ENCODE data around the gene CHRNA4.

The CHRNA4 gene

DNA sequence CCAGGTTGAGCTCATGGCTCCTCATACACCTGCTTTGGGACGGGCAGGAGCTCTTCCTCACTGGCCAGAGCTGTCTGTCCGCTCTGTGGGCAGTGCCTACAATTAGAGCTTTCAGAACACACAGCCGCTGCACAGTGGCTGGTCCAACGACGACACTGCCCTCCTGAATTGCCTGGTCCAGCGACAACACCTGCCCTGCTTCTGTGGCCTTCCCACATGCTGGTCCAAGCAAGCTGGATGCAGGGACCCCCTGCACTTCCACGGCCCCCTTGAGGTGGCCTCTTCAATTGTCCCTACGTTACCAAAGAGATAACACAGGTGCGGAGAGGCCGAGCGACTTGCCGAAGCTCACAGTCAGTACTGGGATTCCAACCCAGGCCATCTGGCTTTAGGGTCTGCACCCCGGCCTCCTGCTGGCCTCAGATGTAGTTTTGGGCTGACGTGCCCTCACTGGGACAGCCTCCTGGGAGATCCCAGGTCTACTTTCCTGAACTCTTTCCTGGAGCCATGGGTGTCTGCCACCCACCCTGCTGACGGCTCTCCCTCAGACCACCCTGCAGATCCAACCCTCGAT is 1.4 kb upstream of the CHRNA4 start:
- DNase-seq = no peak

DNA sequence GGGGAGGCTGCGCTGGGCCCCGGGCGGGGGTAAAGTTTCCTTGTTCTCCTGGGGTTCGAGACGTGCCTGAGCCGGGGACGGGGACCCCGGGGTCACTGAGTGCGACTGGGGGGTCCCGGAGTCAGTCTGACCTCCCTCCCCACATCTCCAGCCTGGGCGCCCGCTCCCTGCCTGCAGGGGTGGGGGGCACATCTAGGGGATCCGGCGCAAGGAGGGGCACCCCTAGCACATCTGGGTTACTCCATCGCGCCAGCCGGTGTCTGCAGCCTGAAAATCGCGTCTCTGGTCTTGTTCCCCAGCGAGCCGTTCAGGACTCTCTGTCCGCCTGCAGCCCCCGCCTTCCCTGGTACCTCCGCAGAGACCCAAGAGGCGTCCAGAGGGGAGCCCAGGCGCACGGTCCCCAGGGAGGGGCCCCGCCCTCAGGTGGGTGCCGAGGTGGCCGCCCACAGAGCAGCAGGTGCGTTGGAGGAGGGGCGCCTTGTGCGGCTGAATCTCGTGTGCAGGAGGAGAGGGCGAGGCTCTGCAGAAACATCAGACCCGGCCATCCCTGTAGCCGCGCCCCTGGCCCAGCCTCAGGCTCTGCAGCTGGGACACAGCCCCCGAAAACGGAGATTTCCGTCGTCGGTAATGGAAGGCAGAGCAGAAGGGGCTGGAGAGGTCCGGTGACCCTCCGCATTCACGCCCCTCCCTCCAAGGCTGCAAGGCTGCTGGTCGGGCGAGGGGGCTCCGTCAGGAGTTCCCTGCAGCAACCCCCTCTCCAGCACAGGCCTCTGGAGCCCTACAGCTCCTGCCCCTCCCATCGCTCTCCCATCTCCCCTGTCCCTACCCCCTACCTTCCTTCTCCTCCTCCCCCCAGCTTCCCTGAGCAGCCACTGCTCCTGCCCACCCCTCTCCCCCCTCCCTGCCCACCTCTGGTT is 628 bp upstream of the CHRNA4 start:
- DNase-seq = no peak

DNA sequence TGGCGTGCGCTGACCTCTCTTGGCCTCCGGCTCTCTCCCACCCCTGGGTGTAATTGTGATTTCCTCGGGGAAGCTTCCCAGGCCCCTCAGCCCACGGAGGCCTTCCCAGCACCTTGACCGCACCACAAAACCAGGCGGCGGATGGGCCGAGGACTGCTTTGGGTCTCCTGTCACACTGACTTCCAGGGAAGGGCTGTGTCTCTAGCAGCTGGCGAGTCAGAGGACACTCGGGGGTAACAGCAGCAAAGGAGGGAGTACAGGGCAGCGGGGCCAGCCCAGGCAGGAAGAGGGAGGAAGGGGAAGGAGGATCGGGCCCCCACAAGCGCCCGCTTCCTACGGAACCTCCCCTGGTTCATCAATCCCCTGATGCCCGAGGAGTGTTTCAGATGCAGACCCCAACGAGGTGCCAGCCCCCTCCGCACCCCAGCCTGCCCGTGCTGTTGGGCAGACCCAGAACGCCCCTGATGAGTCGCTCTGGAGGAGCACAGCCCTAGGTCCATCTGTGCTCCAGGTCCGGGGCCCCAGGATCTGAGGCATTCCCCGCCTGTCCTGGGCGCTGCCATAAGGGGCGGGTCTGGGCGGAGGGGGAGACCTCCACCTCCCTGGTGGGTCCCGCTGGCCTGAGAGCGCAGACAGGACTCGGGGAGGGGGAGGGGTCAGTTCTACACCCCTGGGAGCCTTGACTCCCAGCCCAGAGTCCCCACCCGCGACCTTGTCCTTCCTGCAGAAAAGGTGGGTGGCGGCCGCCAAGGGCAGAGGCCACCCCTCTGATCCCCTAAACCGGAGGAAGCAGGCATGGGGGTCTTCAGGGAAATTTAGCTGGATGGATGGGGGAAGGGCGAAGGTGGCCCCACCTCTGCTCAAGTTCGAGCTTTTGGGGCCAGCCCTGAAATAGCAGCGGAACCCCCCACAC is 956 bp downstream of the CHRNA4 start:
- no peak for DNase-seq

DNA sequence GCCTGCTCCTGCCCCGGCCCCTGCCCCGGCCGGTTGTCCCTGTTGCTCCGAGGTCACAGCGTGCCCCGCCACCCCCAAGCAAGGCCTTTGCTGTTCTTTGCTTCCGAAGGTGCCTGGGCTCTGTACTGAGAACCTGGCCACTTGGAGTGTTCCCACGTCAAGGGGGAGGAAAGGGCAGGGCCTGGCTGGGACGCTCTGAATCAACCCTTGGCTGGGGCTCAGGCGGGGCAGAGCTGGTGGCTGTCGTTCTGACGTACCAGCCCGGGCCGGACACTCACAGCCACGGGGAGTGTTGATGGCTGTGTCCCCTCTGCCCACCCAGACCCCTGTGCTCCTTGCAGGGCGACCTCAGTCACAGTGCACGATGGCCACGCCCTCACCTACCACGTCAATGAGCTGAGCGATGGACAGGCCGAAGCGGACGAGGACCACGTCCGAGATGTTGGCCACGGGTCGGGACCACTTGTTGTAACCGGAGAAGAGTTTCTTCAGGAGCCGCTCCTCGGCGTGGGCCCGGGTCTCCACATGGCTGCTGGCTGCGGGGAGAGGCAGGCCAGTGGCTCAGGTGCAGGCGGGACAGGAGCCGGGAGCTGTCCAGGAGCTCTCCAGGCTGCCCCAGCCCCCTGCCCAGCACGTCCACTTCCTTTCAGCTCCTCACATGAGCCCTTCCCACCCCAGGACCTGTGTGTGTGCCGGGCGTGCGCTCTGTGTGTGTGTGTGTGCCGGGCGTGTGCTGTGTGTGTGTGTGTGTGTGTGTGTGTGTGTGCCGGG is 1.8 kb downstream of the CHRNA4 start:
- no peak for DNase-seq

DNA sequence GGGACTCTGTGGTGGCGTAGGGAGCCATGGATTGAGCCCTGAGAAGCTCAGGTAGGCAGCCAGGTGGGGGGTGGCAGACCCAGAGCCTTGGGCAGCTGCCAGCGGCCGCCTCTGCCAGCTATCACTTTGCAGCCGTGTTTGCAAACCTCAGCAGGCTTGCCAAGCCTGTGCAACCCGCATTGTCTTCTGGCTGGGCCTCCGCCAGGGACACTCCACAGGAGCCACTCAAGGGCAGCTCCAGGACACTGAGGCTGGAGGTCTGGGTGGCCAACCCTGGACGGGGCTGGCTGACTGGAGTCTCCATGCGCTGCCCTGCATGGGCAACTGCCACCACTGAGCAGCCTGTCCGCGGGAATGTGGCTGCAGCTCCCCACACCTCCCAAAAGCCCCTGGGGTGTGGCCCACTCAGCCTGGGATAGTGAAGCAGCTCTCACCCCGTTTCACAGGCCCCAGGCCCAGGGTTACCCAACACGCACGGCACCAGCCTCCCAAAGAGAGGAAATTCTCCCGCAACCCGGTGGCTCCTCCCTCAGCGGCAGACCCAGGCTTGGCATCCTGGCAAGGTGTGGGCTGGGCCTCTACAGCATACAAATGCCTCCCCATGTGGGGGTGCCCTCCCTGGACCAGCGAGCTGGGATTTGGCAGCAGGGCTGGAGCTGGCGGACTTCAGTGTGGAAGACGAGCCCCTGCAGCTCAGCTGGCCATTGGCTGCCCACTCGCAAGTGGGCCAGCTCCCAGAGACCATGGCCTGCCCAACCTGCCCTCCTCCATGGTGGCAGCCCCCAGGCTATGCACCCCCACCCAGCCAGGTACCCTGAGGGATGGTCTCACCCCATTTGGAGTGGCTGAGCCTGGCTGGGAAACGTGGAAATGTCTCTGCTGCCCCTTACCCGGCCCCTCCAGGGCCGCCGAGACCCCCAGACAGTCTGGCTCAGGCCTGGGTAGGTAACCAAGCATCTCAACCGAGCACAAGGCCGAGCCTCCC is 2.9 kb downstream of the CHRNA4 start:
- no peak for DNase-seq

DNA sequence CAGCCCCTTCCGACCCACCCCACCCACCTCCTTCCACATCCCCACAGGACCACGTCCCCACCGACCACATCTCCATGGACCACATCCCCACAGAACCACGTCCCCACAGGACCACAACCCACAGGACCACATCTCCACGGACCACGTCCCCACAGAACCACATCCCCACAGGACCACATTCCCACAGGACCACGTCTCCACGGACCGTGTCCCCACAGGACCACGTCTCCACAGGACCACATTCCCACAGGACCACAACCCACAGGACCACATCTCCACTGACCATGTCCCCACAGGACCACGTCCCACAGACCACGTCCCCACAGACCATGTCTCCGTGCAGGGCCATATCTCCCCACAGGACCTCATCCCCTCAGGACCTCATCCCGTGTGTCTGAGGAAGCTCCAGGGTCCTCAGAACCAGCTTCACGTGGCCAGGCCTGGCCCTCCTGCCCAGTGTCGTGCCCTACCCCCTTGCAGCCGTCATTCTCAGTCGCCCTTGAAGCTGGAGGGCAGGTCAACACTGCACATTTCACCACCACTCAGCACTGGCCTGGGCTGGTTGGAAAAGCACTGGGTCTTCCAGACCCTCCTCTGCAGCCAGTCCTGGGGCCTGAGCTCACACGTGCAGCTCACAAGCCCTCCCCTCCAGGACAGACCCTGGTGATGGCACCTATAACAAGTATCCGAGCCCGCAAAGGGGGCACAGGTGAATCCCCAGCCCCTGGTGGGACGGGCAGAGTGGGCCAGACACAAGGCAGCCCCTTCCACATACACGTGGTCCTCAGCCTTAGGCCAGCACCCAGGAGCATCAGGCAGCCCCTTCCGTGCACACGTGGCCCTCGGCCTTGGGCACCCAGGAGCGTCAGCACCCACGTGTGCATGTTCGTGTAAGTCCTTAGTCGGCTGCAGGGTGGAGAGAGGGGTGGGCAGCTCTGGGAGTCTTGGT is 3.9 kb downstream of the CHRNA4 start:
- no peak for DNase-seq

DNA sequence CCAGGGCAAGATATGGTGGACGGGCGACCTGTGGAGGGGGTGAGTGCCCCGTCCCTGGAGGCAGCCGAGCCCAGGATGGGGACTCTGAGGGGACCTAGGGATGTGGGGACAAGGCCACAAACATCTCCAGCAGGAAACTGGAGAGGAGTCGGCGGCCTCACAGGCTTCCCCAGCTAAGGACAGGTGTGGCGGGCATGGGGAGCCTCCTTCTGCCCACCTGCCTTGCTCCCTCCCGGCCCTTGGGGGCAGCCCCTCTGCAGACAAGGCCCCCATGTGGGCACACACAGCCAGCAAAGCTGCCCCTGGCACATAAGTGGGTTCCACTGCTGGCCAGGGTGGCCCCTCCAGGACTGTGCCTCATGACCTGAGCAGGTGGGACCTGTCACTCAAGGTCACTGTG is 4.6 kb downstream of the CHRNA4 start:
- DNase-seq = no peak

DNA sequence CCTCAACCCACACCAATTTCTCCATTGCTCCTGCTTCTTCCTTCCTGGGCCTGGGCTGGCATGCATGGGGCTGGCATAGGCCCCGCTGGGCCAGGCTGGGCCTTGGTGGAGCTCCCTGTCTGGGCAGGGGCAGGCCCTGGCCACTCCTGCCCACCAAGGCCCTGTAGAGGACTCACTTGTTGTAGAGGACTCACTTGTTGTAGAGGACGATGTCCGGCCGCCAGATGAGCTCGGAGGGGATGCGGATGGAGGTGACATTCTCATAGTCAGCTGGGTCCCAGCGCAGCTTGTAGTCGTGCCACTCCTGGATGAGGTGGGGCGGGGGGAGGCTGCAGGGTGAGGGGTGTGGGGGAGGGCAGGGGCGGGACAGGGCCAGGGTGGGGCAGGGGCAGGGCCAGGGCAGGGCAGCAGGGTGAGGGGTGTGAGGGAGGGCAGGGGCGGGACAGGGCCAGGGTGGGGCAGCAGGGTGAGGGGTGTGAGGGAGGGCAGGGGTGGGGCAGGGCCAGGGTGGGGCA is 5.3 kb downstream of the CHRNA4 start:
- no peak for DNase-seq

DNA sequence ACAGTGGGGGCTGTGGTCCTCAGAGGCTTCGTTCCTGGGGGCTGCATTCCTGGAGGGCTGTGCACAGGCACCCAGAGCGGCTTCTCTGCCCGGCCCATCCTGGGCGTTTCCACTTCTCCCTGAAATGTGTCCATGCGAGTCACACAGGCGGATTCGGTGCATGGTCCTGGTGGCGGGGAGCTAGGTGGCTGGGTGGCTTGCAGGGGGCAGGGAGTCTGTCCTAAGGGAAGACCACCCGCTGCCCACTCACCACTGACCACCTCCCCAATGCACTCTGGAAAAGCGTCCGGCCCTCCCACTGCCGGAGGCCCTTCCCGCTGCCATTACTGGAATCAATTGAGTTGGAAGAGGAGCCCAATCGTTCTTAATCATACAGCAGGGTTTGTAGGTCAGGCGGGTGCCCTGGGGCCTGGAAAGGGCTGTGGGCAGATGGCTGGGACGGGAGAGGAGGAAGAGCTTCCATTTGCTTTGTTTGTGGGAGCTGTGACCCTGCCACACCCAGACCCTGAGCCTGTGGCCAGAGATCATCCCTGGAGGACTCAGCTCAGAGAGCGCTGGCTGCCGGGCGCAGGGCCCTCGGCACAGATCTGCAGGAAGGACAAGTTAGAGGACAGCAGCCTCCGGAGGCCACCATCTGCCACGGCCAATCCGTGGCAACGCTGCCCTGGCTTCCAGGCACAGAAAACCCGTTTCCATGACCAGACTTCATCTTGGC is 6.4 kb downstream of the CHRNA4 start:
- no peak for DNase-seq

DNA sequence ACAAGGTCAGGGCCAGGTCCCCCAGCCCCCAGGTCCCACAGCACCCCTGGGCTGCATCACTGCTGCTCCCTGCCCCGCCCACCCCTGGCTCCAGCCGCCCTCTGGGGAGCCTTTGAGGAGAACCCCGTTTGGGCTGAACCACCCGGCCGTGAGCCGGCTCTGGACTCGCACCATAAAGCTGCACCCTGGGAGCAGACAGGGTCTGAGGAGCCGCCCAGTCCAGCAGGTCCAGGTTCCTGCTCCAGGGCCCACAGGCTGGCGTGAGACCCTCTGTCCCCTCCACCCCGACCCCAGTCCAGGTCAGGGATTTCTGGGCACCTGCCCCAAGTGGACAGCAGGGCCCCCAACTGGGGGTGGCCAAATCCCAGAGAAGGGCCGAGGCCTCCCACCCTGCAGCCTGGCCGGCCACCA is 8.3 kb downstream of the CHRNA4 start:
- DNase-seq = no peak

DNA sequence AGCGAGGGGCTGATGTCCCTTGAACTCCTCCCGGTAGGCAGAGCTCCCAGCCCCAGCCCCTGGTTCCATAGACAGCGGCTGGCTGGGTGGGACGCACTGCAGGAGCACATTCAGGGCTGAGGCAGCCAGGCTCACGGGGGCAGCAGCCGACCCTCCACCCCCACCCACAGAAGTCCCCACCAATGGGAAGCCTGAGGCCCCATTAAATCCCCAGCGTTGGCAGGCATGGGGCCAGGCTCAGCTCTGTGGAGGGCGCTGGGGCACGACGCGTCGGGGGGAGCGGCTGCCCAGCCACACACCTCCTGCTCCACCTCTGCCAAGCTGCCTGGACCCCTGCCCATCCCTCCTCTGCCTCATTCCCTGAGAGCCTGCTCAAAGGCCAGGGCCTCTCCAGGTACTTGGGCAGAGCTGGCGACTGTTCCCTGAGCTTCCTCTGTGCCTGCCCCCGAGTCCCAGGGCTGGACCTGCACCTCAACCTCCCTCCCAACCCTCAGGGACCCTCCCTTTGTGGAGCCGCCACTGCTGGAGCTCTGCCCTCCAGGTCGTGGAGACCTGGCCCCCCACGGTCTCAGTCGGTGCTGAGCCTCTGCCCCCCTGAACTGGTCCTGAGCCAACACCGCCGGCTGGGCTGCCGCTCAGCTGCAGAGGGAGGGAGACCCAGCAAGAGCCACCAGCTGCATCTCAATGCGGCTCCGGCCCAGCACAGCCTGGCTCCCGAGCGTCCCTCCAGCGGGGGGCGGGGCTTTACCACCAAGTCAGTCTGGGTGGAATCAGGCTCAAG is 9.1 kb downstream of the CHRNA4 start:
- DNase-seq = no peak

DNA sequence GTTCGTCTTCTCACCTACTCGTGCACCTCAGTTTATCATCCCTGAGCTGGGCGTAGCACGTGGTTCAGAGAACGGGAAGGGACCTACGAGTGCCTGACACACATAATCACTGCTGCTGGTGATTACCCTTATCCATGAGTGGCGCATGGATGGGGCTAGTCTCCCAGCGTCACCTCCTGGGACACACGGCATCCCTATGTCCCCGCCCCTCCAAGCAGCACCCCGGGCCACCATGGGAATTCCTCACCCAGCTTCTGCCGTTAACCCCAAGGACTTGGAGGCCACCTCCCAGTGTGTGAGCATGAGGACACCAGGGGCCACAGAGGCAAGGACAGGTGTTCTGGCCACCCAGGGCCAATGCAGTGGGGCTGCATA is 9.8 kb downstream of the CHRNA4 start:
- DNase-seq = no peak

DNA sequence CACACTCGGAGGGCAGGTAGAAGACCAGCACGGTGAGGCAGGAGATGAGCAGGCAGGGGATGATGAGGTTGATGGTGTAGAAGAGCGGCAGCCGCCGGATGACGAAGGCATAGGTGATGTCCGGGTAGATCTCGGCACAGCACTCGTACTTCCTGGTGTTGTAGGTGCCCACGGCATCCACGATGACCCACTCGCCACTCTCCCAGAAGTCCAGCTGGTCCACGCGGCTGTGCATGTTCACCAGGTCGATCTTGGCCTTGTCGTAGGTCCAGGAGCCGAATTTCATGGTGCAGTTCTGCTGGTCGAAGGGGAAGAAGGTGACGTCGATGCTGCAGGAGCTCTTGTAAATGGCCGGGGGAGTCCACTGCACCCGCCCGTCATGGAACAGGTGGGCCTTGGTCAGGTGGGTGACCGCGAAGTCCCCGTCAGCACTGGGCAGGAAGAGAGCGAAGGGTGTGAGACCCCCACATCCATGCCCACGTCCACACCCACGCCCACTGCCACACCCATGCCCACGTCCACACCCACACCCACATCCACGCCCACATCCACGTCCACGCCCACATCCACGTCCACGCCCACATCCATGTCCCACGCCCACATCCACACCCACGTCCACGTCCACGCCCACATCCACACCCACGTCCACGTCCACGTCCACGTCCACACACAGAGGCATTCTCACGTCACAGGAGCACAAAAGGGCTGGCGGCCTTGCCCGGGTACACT is 10.4 kb downstream of the CHRNA4 start:
- no peak for DNase-seq

DNA sequence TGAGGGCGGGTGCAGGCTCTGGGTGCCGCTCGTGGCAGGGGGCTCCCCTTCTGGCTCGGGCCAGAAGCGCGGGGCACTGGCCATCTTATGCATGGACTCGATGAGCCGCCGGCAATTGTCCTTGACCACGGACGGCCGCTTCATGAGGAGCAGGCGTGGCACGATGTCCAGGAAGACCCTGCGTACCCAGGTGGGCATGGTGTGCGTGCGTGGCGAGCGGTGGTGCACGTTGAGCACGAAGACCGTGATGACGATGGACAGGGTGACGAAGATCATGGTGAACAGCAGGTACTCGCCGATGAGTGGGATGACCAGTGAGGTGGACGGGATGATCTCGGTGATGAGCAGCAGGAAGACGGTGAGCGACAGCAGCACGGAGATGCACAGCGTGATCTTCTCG is 11.0 kb downstream of the CHRNA4 start:
- DNase-seq = no peak

DNA sequence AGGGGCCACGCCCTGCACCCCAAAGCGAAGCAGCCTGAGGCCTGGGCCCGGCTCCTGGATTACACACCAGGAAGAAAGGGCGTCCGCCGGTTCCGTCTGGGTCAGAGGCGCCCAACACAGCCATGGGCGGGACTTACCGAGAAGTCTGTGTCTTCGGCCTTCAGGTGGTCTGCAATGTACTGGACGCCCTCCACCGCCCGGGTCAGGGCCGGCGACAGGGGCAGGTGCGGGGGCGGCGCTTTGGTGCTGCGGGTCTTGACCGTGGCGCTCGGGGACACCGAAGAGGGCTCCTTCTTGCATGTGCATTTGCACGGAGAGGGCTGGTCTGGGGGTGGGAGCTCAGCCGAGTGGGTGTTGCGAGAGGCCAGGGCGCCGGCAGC is 11.6 kb downstream of the CHRNA4 start:
- no peak for DNase-seq

DNA sequence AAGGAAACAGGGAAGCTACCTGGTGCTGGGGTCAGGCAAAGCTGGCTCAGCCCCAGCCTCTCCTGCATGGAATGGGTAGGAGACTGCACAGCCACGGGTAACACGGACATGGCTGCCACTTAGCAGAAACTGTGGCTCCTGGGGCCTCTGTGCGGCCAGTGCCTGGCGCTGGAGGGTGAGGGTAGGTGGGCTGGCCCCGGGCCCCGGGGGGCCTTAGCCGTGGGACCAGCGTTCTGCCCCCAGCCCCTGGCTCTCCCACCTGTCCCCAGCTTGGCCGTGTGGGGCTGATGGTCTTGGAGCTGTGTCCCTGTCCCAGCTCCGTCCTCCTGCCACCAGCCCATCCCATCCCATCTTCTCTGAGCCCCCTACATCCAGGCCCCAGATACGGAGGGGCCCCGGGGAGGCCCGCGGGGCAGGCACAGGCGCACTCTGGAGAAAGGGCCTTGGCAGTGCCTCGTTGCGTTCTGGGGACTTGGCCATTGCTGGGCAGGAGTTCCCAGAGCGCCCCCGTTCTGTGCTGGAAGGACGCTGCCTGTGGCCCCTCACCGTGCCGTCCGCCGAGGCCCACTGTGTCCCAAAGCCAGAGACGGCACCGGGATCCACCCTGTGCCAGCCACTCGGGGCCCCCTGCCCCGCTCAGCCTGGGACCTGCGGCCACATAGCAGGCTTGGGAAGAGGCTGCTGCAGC is 12.2 kb downstream of the CHRNA4 start:
- no peak for DNase-seq
